Heart left ventricle (tissue), 16 donors: ENCODE measurements around the gene CD2AP. TPM values are rescaled to one million over a fixed set of nuclear protein-coding genes. Genes with fewer than 3 reads are reported as not detected.

Source experiments
- ATAC-seq, 4 donors: fragments of 200-7000 bp; cut with Tn5 transposase; one replicate each; pipeline ENCODE4 v1.9.1; 2020 to 2022; ENCODE audit warnings: moderate library complexity in 4 of 4, mild to moderate bottlenecking in 3 of 4, moderate number of reproducible peaks in 1 of 4
- DNase-seq, 5 donors: peaks; one replicate each; pipeline ENCODE4 v3.0.0-alpha.2; 2020
- H3K27ac ChIP-seq, 12 donors: fragments of 200-600 bp; sonication (generic) in 4 of 12; one replicate each; pipeline versions ENCODE4 v1.5.0 to v1.8.0; 2016 to 2022; ENCODE audit warnings: mild to moderate bottlenecking in 2 of 12
- H3K27me3 ChIP-seq, 9 donors: fragments of 200-600 bp; sonication (generic) in 2 of 9; one replicate each; pipeline versions ENCODE4 v1.5.1 to v1.8.0; 2016 to 2022; ENCODE audit warnings: mild to moderate bottlenecking in 3 of 9
- H3K36me3 ChIP-seq, 9 donors: fragments of 200-600 bp; sonication (generic) in 2 of 9; one replicate each; pipeline versions ENCODE4 v1.5.0 to v1.8.0; 2018 to 2022; ENCODE audit warnings: mild to moderate bottlenecking in 2 of 9
- H3K4me1 ChIP-seq, 12 donors: fragments of 200-600 bp; sonication (generic) in 4 of 12; one replicate each; pipeline versions ENCODE4 v1.5.0 to v1.8.0; 2016 to 2022; ENCODE audit warnings: mild to moderate bottlenecking in 3 of 12
- H3K4me3 ChIP-seq, 12 donors: fragments of 200-600 bp; sonication (generic) in 4 of 12; one replicate each; pipeline versions ENCODE4 v1.5.0 to v1.8.0; 2017 to 2022; ENCODE audit warnings: mild to moderate bottlenecking in 9 of 12, moderate library complexity in 4 of 12
- H3K9me3 ChIP-seq, 12 donors: fragments of 200-600 bp; sonication (generic) in 4 of 12; one replicate each; pipeline versions ENCODE4 v1.5.0 to v1.8.0; 2016 to 2022; ENCODE audit warnings: mild to moderate bottlenecking in 1 of 12
- CTCF ChIP-seq, 12 donors: fragments of 200-600 bp; sonication (generic) in 4 of 12; IDR thresholded peaks; one replicate each; pipeline versions ENCODE4 v1.5.0 to v1.8.0; 2018 to 2022; ENCODE audit warnings: antibody characterized with exemption in 12 of 12, mild to moderate bottlenecking in 5 of 12
- POLR2A ChIP-seq, 2 donors: fragments of 450-650 bp; IDR thresholded peaks; one replicate each; pipeline ENCODE4 v1.6.1; 2017; ENCODE audit warnings: antibody characterized with exemption in 2 of 2, mild to moderate bottlenecking in 2 of 2, moderate library complexity in 2 of 2
- WGBS, 4 donors: extraction: QIAGEN DNeasy Blood & Tissue Kit in 2 of 4; methylation state at CpG; one replicate each; pipeline versions ENCODE4 v1.1.5 to v1.1.7; 2013 to 2018; 5-methylcytosine and 5-hydroxymethylcytosine counted together
- intact Hi-C, 10 donors: fragments of 100-400 bp; cut with DNase I; formaldehyde crosslinking; loops; one replicate each; pipeline versions ENCODE4 v1.11.1 to v1.14.2; 2022
- polyA plus RNA-seq, 2 donors: library from polyadenylated mRNA; stranded (reverse); fragments of 200-250 nt; gene quantifications; one replicate each; pipeline ENCODE4 v1.2.3, GENCODE V29; 2013
- total RNA-seq, 9 donors: library from RNA; depleted of rRNA in 2 of 9; stranded (reverse); fragments of >200 nt in 2 of 9; fragmentation: NEBNext Ultra II Directional in 3 of 9; extraction: Animal tissue kit (Norgen Biotek cat#: 25700) in 3 of 9; gene quantifications; one replicate each; pipeline versions ENCODE4 v1.1.0 to v1.2.4, GENCODE V29; 2016 to 2023
- donor health status: ischemic (EF 13 %, LVEDD 7.1; RV severe dilation, severe dysfunction).
- donor health status: healthy with polysubstance abuse.
- donor health status: DM: no; HTN: yes; CAD: no.
- donor health status: DM: no; HTN: no; CAD: no.
- donor health status: ischemic (EF 25% LVEDD 6.9; RV normal size, moderate dysfunction).
- donor health status: ischemic (EF 25% LVEDD 5.7; RV mildly dilated, moderate dysfunction).
- donor health status: healthy.
- donor health status: DM: yes; HTN: yes; CAD: no.
- donor health status: ischemic (EF 35%, LVEDD 5.7; RV mildly dilated, moderate dysfunction).
- donor health status: nonischemic (EF 11% LVEDD 7.7; RV severe dilation, severe dysfunction).
- donor health status: DM: yes; HTN: yes; CAD: no.
- donor health status: PGD.
- donor health status: ischemic (EF 29% LVEDD 5.4; RV normal size, mild dysfunction).
- donor health status: nonischemic (EF 23%, LVEDD 6.1; RV moderate dilation, normal function).

Gene CD2AP
- total and polyA plus RNA-seq, 11 donors: 6.4 to 18.0 (median 11.4) TPM

- H3K36me3 ChIP-seq: peaks cover 0 to 84% (median 51%) of the 10 kb centered on the region in 9 donors
- no peak overlapping the region for H3K4me3 ChIP-seq
- 68 to 91% (median 76%) methylated on average over 2 of the region's 2 CpGs for WGBS, 4 donors
- no peak for TF ChIP-seq CTCF (IDR thresholded peaks at IDR 0.05)
- no peak for TF ChIP-seq POLR2A (IDR thresholded peaks at IDR 0.05)
- DNase-seq (no peak), ATAC-seq (no peak)
- H3K9me3 ChIP-seq: no peaks in the 10 kb centered on the region
- no peaks in the 10 kb centered on the region for H3K27me3 ChIP-seq
- no peak overlapping the region for H3K27ac ChIP-seq
- H3K4me1 ChIP-seq: no peaks in the 10 kb centered on the region
- intact Hi-C loops: no loop called here
Measured at GRCh38 chr6:47581591-47581990, 104.0 kb downstream of the CD2AP start.

- no peak overlapping the region for H3K4me3 ChIP-seq
- DNase-seq (no peak), ATAC-seq (no peak)
- peaks cover 0 to 5% (median 0%) of the 10 kb centered on the region in 12 donors for H3K4me1 ChIP-seq
- H3K27ac ChIP-seq: no peak overlapping the region
- H3K27me3 ChIP-seq: no peaks in the 10 kb centered on the region
- TF ChIP-seq POLR2A (IDR thresholded peaks at IDR 0.05) (no peak), CTCF (IDR thresholded peaks at IDR 0.05) (no peak)
- intact Hi-C loops: no loop called here
- no peaks in the 10 kb centered on the region for H3K9me3 ChIP-seq
- H3K36me3 ChIP-seq: peaks cover 0 to 65% (median 42%) of the 10 kb centered on the region in 9 donors
Measured at GRCh38 chr6:47587493-47587892, 109.9 kb downstream of the CD2AP start.

GRCh38 chr6:47592131-47592840, 114.7 kb downstream of the CD2AP start:
- no peak overlapping the region for H3K27ac ChIP-seq
- 64 to 76% (median 72%) methylated on average over 3 of the region's 3 CpGs for WGBS, 4 donors
- no peaks in the 10 kb centered on the region for H3K27me3 ChIP-seq
- DNase-seq (no peak), ATAC-seq (no peak)
- peaks cover 0 to 56% (median 39%) of the 10 kb centered on the region in 9 donors for H3K36me3 ChIP-seq
- H3K9me3 ChIP-seq: no peaks in the 10 kb centered on the region
- peaks cover 0 to 5% (median 0%) of the 10 kb centered on the region in 12 donors for H3K4me1 ChIP-seq
- no peak overlapping the region for H3K4me3 ChIP-seq
- intact Hi-C loops: loop anchor here in 2 of 10 donors (10.0 kb wide), 1 partner anchor 177 kb away; no protein-coding TSS in a partner anchor
- TF ChIP-seq POLR2A (IDR thresholded peaks at IDR 0.05) (no peak), CTCF (IDR thresholded peaks at IDR 0.05) (no peak)

- Histone ChIP-seq H3K27ac (no peak overlapping the region), H3K36me3 (peaks cover 0 to 64% (median 43%) of the 10 kb centered on the region in 9 donors), H3K4me3 (no peak overlapping the region), H3K4me1 (peaks cover 0 to 5% (median 0%) of the 10 kb centered on the region in 12 donors), H3K9me3 (no peaks in the 10 kb centered on the region), H3K27me3 (no peaks in the 10 kb centered on the region)
- intact Hi-C loops: loop anchor here in 2 of 10 donors (10.0 kb wide), 1 partner anchor 179 kb away; no protein-coding TSS in a partner anchor
- 94 to 98% (median 96%) methylated on average over 3 of the region's 3 CpGs for WGBS, 4 donors
- DNase-seq (no peak), ATAC-seq (no peak)
- TF ChIP-seq CTCF (IDR thresholded peaks at IDR 0.05) (no peak), POLR2A (IDR thresholded peaks at IDR 0.05) (no peak)
Measured at GRCh38 chr6:47593979-47594378, 116.4 kb downstream of the CD2AP start.
